ENCODE measurements around the gene MMP24.

Gene MMP24

DNA sequence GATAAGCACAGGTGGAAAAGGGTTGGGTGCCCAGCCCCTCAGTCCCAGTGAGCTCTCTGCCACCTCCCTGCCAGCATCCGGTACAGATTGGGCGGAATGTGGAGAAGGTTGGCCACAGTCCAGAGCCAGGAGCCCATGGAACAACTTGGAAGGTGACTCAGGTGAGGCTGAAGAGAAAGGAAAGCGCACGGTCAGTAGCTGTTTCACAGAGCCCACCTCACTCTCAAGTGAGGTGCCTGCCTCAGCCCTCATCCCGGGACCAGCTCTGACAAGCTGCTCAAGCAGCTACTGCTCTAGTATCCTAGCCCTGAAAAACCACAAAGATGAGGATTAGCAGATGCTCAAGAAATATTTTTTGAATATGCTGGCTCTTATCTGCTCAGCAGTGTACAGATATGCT, 52.5 kb downstream of the MMP24 start:
- Histone ChIP-seq H3K79me2 (ENCODE audit: control insufficient read depth, insufficient read depth, low read length, poor library complexity) (peaks cover 14% of the 10 kb centered on the region), H2BK5ac (ENCODE audit: low read depth, low read length, poor library complexity) (no peak overlapping the region), H4K91ac (ENCODE audit: low read depth, low read length) (no peak overlapping the region), H3K9ac (ENCODE audit: low read length) (no peak overlapping the region), H2AFZ (ENCODE audit: insufficient read depth, low read length, poor library complexity) (no peak overlapping the region), H3K4ac (ENCODE audit: low read depth, low read length) (no peak overlapping the region), H3K27ac (ENCODE audit: low read depth, low read length) (no peak overlapping the region), H2AK5ac (ENCODE audit: low read length) (no peak overlapping the region), H3K27me3 (ENCODE audit: insufficient read depth, low read length) (no peaks in the 10 kb centered on the region), H3K14ac (ENCODE audit: low read length) (no peak overlapping the region), H3K4me1 (ENCODE audit: control insufficient read depth in 1 of 2, insufficient read depth in 2 of 2, low read length in 2 of 2) (peaks cover 10 to 14% of the 10 kb centered on the region in 2 experiments), H2BK120ac (ENCODE audit: insufficient read depth, low read length, poor library complexity) (no peak overlapping the region), H4K12ac (ENCODE audit: low read depth, low read length) (no peak overlapping the region), H2BK12ac (ENCODE audit: low read length) (no peak overlapping the region), H3K36me3 (ENCODE audit: control insufficient read depth in 1 of 2, insufficient read depth in 2 of 2, low read length in 2 of 2) (peaks cover 49 to 52% of the 10 kb centered on the region in 2 experiments), H3K9me3 (ENCODE audit: insufficient read depth, low read depth, low read length) (peaks cover 2% of the 10 kb centered on the region), H3K4me2 (ENCODE audit: low read length) (no peak overlapping the region), H3K23ac (ENCODE audit: low read length) (no peak overlapping the region), H3K18ac (ENCODE audit: low read length) (no peak overlapping the region), H3K4me3 (ENCODE audit: low read depth, low read length) (no peak overlapping the region), H4K8ac (ENCODE audit: low read depth, low read length) (no peak overlapping the region), H3K79me1 (ENCODE audit: low read length) (peaks cover 11% of the 10 kb centered on the region)
- no CpG with 5 or more reads among the region's 5 CpGs for WGBS (ENCODE audit: extremely low coverage, insufficient coverage, insufficient read length)
- DNase-seq = peak; percentile 20 to 33

DNA sequence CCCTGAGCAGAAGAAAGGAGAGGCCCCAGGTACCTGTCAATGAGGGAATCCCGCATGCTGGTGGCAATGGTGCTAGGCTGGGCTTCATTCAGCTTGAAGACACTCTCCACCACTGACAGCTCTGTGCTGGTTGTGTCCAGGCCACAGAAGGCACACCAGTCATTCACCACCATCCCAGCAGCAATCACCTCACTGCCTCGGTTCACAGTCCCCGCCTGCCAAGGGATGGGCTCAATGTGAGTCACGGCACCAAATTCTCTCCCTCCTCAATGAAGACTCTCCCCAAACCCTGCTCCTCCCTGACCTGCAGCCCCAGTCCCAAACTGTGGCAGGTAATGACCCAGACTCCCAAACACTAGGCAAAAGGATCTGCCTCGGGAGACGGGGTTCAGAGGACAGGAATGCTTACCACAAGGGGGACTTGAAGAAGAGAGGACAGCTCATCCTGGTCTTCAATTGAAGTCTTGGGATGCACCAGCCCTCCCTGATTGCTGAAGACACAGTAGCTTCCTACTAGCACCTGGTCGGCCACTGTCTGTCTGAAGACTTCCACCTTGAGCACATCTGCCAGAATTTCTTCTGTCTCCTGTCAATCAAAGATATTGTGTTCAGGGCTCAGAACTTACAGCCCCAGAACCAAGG, 53.2 kb downstream of the MMP24 start:
- WGBS (ENCODE audit: extremely low coverage, insufficient coverage, insufficient read length) = no CpG with 5 or more reads among the region's 7 CpGs
- Histone ChIP-seq H3K4me2 (ENCODE audit: low read length) (no peak overlapping the region), H3K27me3 (ENCODE audit: insufficient read depth, low read length) (no peaks in the 10 kb centered on the region), H2AFZ (ENCODE audit: insufficient read depth, low read length, poor library complexity) (no peak overlapping the region), H3K36me3 (ENCODE audit: control insufficient read depth in 1 of 2, insufficient read depth in 2 of 2, low read length in 2 of 2) (peaks cover 48 to 49% of the 10 kb centered on the region in 2 experiments), H3K4ac (ENCODE audit: low read depth, low read length) (no peak overlapping the region), H2AK5ac (ENCODE audit: low read length) (no peak overlapping the region), H3K9me3 (ENCODE audit: insufficient read depth, low read depth, low read length) (peaks cover 2% of the 10 kb centered on the region), H2BK120ac (ENCODE audit: insufficient read depth, low read length, poor library complexity) (no peak overlapping the region), H4K91ac (ENCODE audit: low read depth, low read length) (no peak overlapping the region), H3K4me3 (ENCODE audit: low read depth, low read length) (no peak overlapping the region), H4K12ac (ENCODE audit: low read depth, low read length) (no peak overlapping the region), H4K8ac (ENCODE audit: low read depth, low read length) (no peak overlapping the region), H3K14ac (ENCODE audit: low read length) (no peak overlapping the region), H3K79me1 (ENCODE audit: low read length) (peaks cover 16% of the 10 kb centered on the region), H3K23ac (ENCODE audit: low read length) (no peak overlapping the region), H2BK12ac (ENCODE audit: low read length) (no peak overlapping the region), H3K4me1 (ENCODE audit: control insufficient read depth in 1 of 2, insufficient read depth in 2 of 2, low read length in 2 of 2) (peaks cover 10 to 14% of the 10 kb centered on the region in 2 experiments), H3K79me2 (ENCODE audit: control insufficient read depth, insufficient read depth, low read length, poor library complexity) (peaks cover 17% of the 10 kb centered on the region), H3K18ac (ENCODE audit: low read length) (no peak overlapping the region), H2BK5ac (ENCODE audit: low read depth, low read length, poor library complexity) (no peak overlapping the region), H3K27ac (ENCODE audit: low read depth, low read length) (no peak overlapping the region), H3K9ac (ENCODE audit: low read length) (no peak overlapping the region)
- peak in 1 of 2 donors; percentile 21 for DNase-seq

DNA sequence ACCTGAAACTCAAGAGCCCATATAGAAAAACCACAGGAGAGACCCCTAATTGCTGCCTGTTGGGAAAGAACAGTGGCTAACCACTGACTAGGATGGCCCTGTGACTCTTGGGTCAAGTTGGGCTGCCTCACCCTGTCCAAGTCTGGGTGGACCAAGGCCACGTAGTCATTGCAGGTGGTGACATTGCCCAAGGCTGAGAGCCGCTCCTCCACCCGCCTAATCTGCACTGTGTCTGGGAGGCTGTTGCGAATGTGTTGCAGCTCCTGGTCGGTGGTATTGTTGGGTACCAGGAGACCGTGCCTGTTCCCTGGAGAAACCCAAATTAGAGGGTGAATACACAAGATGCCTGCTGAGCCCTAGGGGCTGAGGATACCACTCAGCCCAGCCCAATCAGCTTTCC, 54.0 kb downstream of the MMP24 start:
- H3K4me2 ChIP-seq (ENCODE audit: low read length) = no peak overlapping the region
- peaks cover 45 to 46% of the 10 kb centered on the region in 2 experiments for H3K36me3 ChIP-seq (ENCODE audit: control insufficient read depth in 1 of 2, insufficient read depth in 2 of 2, low read length in 2 of 2)
- H2AFZ ChIP-seq (ENCODE audit: insufficient read depth, low read length, poor library complexity) = no peak overlapping the region
- no peaks in the 10 kb centered on the region for H3K27me3 ChIP-seq (ENCODE audit: insufficient read depth, low read length)
- H3K27ac ChIP-seq (ENCODE audit: low read depth, low read length) = no peak overlapping the region
- no peak overlapping the region for H4K91ac ChIP-seq (ENCODE audit: low read depth, low read length)
- no peak overlapping the region for H4K8ac ChIP-seq (ENCODE audit: low read depth, low read length)
- no peak overlapping the region for H3K14ac ChIP-seq (ENCODE audit: low read length)
- H3K9ac ChIP-seq (ENCODE audit: low read length) = no peak overlapping the region
- WGBS (ENCODE audit: extremely low coverage, insufficient coverage, insufficient read length) = no CpG with 5 or more reads among the region's 6 CpGs
- peaks cover 14 to 18% of the 10 kb centered on the region in 2 experiments for H3K4me1 ChIP-seq (ENCODE audit: control insufficient read depth in 1 of 2, insufficient read depth in 2 of 2, low read length in 2 of 2)
- H3K9me3 ChIP-seq (ENCODE audit: insufficient read depth, low read depth, low read length) = peaks cover 2% of the 10 kb centered on the region
- H3K4ac ChIP-seq (ENCODE audit: low read depth, low read length) = no peak overlapping the region
- DNase-seq = no peak
- H4K12ac ChIP-seq (ENCODE audit: low read depth, low read length) = no peak overlapping the region
- no peak overlapping the region for H2BK120ac ChIP-seq (ENCODE audit: insufficient read depth, low read length, poor library complexity)
- H2BK12ac ChIP-seq (ENCODE audit: low read length) = no peak overlapping the region
- H3K79me1 ChIP-seq (ENCODE audit: low read length) = peaks cover 19% of the 10 kb centered on the region
- H2AK5ac ChIP-seq (ENCODE audit: low read length) = no peak overlapping the region
- no peak overlapping the region for H2BK5ac ChIP-seq (ENCODE audit: low read depth, low read length, poor library complexity)
- peaks cover 20% of the 10 kb centered on the region for H3K79me2 ChIP-seq (ENCODE audit: control insufficient read depth, insufficient read depth, low read length, poor library complexity)
- no peak overlapping the region for H3K18ac ChIP-seq (ENCODE audit: low read length)
- no peak overlapping the region for H3K23ac ChIP-seq (ENCODE audit: low read length)
- H3K4me3 ChIP-seq (ENCODE audit: low read depth, low read length) = no peak overlapping the region

DNA sequence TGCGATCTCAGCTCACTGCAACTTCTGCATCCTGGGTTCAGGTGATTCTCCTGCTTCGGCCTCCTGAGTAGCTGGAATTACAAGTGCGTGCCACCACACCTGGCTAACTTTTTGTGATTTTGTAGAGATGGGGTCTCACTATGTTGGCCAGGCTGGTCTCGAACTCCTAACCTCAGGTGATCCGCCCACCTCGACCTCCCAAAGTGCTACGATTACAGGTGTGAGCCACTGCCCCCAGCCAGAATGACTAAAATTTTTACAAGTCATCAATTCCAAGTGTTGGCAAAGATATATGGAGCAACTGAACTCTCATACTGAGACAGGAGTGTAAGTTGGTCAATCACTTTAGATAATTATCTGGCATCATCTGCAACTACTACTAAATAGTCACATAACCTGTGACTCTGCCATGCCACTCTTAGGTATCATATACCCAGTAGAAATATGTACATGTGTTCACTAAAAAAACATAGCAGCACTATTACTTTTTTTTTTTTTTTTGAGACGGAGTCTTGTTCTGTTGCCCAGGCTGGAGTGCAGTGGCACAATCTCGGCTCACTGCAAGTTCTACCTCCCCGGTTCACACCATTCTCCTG, 55.1 kb downstream of the MMP24 start:
- Histone ChIP-seq H2BK5ac (ENCODE audit: low read depth, low read length, poor library complexity) (no peak overlapping the region), H3K27ac (ENCODE audit: low read depth, low read length) (no peak overlapping the region), H3K23ac (ENCODE audit: low read length) (no peak overlapping the region), H2AK5ac (ENCODE audit: low read length) (no peak overlapping the region), H3K4me1 (ENCODE audit: control insufficient read depth in 1 of 2, insufficient read depth in 2 of 2, low read length in 2 of 2) (peaks cover 10 to 15% of the 10 kb centered on the region in 2 experiments), H3K4me3 (ENCODE audit: low read depth, low read length) (no peak overlapping the region), H3K4me2 (ENCODE audit: low read length) (no peak overlapping the region), H4K91ac (ENCODE audit: low read depth, low read length) (no peak overlapping the region), H3K18ac (ENCODE audit: low read length) (no peak overlapping the region), H2AFZ (ENCODE audit: insufficient read depth, low read length, poor library complexity) (no peak overlapping the region), H3K79me2 (ENCODE audit: control insufficient read depth, insufficient read depth, low read length, poor library complexity) (peaks cover 20% of the 10 kb centered on the region), H2BK120ac (ENCODE audit: insufficient read depth, low read length, poor library complexity) (no peak overlapping the region), H3K4ac (ENCODE audit: low read depth, low read length) (no peak overlapping the region), H3K36me3 (ENCODE audit: control insufficient read depth in 1 of 2, insufficient read depth in 2 of 2, low read length in 2 of 2) (peaks cover 35 to 36% of the 10 kb centered on the region in 2 experiments), H3K79me1 (ENCODE audit: low read length) (peaks cover 19% of the 10 kb centered on the region), H2BK12ac (ENCODE audit: low read length) (no peak overlapping the region), H4K12ac (ENCODE audit: low read depth, low read length) (no peak overlapping the region), H3K9me3 (ENCODE audit: insufficient read depth, low read depth, low read length) (peaks cover 2% of the 10 kb centered on the region), H3K9ac (ENCODE audit: low read length) (no peak overlapping the region), H3K14ac (ENCODE audit: low read length) (no peak overlapping the region), H3K27me3 (ENCODE audit: insufficient read depth, low read length) (no peaks in the 10 kb centered on the region), H4K8ac (ENCODE audit: low read depth, low read length) (no peak overlapping the region)
- WGBS (ENCODE audit: extremely low coverage, insufficient coverage, insufficient read length) = no CpG with 5 or more reads among the region's 10 CpGs
- DNase-seq = no peak
